Putamen (tissue), 1 donor: ENCODE data around the gene PKDCC.

Source experiments
- DNase-seq: peaks from one replicate; pipeline ENCODE4 v3.0.0-alpha.2; 2016; ENCODE audit warnings: low spot score

Gene PKDCC, protein sequence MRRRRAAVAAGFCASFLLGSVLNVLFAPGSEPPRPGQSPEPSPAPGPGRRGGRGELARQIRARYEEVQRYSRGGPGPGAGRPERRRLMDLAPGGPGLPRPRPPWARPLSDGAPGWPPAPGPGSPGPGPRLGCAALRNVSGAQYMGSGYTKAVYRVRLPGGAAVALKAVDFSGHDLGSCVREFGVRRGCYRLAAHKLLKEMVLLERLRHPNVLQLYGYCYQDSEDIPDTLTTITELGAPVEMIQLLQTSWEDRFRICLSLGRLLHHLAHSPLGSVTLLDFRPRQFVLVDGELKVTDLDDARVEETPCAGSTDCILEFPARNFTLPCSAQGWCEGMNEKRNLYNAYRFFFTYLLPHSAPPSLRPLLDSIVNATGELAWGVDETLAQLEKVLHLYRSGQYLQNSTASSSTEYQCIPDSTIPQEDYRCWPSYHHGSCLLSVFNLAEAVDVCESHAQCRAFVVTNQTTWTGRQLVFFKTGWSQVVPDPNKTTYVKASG

GRCh38 chr2:42047488-42048298, at the start of gene PKDCC:
Gene PKDCC (plus strand): TSS chr2:42048021. CDS start chr2:42048200, 179 bp downstream.
- peak; percentile 66 for DNase-seq

DNA sequence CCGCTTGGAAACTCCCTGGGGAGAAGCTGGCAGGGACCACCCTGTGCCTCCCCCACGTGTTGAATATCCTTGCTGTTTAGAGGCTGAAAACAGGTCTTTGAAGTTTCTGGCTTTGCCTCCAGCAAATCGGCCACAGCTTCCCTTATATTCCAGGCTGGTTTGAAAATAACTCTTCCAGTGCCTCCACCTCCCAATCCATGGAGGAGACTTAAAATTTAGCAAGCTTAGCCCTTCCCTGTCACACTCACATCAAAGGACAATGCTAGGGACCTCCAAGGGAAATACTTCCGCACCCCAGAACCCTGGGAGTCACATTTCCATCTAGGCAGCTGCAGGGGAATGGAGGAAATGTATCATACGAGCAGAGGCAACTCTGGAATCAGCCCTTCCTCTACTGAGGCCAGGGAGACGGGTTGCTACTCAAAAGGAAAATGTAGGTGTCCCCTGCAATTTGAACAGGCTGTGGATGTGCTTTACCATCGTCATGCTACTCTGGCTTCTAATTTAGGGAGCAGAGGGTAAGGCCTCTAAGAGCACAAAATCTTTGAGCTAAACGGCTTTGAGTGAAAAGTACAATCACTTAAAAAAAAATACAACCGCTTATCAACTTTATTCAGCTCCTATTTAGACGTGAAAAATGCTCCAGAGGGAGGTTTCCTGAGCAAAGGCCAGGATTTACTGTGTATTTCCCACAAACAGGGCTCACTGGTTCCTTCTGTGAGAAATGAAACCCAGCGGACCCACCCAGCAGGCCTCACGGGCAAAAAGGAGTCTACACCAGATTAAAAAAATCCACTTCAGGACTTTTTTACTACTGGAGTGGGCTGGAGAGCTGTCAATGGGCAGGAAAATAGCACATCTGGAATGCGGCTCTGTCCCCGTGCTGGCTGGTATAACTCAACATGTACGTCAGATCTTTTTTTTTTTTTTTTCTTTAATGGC, 49.4 kb upstream of the PKDCC start:
- no peak for DNase-seq

- no peak for DNase-seq
Observed at GRCh38 chr2:41999128-41999480, 48.7 kb upstream of the PKDCC start.

GRCh38 chr2:41999592-42000281, 48.1 kb upstream of the PKDCC start:
- no peak for DNase-seq

DNA sequence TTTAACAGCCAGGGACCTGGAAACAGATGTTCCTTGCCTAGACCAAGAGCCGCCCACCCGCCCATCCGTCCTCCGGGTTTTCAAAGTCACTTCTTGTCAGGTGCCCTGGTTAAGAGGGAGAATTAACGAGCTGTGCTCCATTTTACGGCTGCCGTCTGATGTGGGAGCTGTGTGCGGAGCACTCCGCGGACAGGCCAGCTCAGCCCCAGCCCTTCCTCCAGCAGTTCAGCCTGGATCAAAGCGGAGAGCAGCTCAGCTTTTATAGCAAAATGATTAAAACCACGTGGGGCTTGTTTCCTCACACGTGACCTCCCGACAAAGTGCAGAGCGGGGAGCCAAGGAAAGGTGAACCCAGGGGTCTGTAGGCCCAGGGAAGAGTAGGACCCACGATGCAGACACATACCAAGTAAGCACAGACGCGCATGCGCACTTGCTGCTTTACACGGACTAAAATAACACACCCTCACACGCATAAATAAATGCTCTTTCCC, 46.1 kb upstream of the PKDCC start:
- DNase-seq: no peak

DNA sequence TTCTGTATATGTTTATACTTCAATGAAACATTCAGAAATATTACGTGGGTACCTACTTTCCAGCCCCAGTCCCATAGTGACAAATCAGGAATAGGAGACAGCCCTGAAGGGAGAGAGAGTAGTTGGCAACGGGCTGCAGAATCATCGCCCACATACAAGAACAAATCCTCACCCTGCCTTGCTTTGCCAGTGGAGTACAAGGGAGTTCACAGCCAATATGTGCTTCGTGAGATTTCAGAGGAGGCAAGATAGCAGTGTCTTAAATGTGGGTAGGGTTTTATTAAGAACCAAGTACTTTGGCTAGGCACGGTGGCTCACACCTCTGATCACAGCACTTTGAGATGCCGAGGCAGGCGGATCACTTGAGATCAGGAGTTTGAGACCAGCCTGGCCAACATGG, 40.3 kb upstream of the PKDCC start:
- no peak for DNase-seq

- DNase-seq: no peak
Observed at GRCh38 chr2:42008241-42008921, 39.4 kb upstream of the PKDCC start.

DNA sequence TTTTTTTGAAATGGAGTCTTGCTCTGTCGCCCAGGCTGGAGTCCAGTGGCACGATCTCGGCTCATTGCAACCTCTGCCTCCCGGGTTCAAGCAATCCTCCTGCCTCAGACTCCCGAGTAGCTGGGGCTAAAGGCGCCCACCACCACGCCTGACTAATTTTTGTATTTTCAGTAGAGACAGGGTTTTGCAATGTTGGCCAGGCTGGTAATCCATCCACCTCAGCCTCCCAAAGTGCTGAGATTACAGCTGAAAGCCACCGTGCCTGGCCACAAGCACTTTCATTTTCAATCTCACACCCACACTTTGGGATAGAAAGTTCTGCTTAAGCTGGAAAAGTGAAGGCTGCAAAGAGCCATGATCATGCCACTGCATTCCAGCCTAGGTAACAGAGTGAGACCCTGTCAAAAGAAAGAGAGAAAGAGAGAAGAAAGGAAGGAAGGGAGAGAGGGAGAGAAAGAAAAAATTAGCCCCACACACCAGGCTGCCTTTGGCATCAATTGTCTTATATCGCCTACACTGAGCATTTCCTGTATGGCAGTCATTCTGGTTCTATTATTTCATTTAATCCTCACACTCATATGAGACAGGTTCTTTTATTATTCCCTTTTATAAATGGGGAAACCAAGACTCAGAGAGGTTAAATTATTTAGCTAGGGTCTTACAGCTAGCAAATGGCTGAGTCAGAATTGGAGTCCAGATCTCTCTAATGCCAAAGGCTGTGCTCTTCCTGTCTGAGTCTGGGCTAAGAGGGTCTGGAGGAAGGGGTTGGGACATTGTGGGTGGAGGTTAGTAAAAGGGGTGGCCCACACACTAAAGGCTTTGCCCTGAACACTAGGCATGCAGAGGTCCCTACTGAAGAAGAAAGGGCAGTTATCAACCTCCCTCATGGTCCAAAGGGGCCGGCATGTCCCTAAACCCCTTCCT, 37.9 kb upstream of the PKDCC start:
- DNase-seq: no peak

DNA sequence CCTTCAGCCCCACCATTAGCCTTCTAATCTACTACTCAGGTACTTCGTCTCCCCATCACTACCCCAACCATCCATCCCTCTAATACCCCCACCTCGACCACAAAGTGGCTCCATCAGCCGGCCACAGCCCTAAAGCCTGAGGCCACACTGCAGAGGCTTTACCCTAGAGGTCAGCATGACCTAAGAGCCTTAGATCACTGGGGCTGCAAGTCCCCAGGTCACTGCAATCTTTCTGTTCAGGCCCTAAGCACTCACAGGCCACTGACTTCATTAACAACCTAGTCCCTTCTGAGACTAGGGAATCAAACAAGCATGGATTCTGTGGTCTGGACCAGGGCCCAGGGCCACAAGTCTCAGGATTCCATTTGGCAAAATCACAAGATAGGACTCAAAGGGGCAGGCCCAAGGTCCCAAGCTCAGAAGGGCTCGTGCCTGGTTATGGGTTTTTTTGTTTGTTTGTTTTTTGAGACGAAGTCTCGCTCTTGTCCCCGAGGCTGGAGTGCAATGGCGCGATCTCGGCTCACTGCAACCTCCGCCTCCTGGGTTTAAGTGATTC, 37.0 kb upstream of the PKDCC start:
- DNase-seq: no peak

- DNase-seq: no peak
Observed at GRCh38 chr2:42012137-42012536, 35.7 kb upstream of the PKDCC start.

GRCh38 chr2:42012651-42013050, 35.2 kb upstream of the PKDCC start:
- DNase-seq: no peak

GRCh38 chr2:42013409-42013808, 34.4 kb upstream of the PKDCC start:
- DNase-seq: no peak

DNA sequence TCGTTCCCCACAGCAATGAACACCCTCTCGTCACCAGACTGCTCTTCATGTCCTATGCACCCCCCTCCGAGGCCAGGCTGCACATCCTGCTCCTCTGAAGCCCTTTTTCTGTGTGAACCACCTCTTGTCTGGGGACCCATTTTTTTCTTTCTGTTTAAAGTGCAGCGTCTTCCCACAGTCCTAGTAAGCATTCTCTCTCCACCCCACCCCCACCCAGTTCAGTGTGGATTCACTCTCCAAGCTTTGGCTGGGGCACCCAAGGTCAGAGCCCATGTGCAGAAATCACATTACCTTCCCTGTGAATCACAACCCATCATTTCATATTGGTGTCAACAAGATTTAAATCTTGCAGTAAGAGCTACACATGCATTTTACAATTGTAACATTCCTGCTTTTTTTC, 26.4 kb upstream of the PKDCC start:
- DNase-seq: no peak

DNA sequence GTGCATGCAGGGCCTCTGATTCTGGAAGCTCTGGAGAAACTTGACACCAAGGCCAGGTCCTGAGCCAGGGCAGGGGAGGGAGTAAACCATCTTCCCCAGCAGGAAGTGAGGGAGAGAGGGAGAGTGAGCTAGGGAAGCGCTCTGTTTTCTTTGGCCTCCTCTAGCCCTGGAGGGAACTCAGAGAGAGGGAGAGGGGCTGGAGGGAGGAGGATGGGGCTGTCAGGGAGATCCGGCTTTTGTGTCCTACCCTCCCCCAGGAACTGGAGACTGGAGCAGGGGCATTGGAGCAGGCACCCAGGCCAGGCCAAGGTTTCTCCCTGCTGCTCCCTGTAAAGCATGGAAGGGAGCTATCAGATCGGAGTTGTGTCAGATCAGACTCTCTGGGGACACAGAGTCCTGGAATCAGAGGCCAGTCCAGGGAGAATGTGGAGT, 22.7 kb upstream of the PKDCC start:
- DNase-seq: no peak

- DNase-seq: no peak
Observed at GRCh38 chr2:42026272-42026671, 21.5 kb upstream of the PKDCC start.

DNA sequence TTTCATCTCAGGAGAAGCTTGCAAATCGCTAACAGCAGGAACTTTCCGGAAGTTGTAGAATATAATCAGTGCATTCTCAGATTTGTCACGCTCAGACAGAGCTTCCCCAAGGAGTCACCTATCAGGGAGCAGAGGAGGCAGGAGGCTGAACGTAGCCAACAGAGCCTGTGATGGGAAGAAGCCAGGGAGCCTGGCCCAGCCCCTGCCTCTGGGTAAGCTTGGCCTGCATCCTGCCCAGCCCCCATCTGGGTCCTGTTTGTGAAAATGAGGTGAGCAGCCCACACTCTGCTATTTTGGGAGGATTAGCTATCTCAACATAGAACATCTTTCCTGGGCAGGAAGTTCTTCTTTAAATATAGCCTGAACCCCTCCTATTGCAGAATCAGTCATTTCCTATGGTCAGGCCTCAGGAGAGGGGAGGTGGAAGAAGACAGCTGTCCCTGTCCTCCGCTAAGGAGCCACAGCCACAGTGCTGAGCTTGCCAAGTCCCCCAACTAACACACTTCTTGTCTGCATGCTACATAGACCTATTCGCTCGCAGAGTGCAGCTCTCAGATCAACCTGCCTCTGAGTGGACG, 19.2 kb upstream of the PKDCC start:
- no peak for DNase-seq

DNA sequence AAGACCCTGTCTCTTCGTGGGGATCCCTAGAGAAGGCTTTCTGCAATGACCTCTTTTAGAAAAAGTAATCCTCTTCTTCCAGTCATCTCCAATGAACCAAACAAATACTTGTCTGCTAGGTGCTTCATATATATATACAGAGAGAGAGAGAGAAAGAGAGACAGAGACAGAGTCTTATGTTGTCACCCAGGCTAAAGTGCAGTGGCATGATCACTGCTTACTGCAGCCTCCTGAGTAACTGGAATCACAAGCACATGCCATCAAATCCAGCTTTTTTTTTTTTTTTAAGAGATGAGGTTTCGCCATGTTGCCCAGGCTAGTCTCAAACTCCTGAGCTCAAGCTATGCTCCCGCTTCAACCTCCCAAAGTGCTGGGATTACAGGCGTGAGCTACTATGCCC, 18.6 kb upstream of the PKDCC start:
- DNase-seq: no peak

DNA sequence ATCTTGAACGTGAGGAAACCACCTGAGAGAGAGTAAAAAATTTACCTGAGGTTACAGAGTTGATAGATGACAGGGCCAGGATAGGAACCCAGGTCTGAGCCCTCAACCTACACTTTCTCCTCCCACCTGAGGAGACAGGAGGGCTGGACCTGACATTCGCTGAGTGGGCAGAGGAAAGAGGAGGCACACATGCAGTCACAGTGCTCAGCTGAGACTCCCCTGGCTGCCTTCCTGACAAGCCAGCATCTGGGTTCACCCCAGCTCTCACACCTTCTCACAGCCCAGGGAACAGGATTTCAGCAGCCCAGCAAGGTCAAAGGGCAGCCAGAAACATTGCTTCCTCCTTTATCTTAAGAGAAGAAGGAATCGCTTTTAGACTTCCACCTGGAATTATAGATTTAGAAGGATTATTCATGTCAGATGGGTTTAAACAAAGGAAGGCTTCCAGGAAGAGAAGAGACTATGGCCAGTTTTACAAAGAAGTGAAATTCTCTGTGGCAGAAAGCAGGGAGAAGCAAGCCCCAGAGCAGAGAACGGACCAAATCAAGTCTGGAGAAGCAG, 18.1 kb upstream of the PKDCC start:
- no peak for DNase-seq
